Activated CD4-positive, alpha-beta T cell treated with anti-CD3 and anti-CD28 coated beads for 36 hours (primary cell): ENCODE data around the gene UNC13D. TPM values are rescaled to one million over a fixed set of nuclear protein-coding genes. Genes with fewer than 3 reads are reported as not detected.
"Not testable (repeated sequence)": the region's sequence is repeated elsewhere in the genome, so short reads cannot be mapped to it uniquely, and the experiment has no call there.

Source experiments
- ATAC-seq: fragments of 200-7000 bp; cut with Tn5 transposase; one replicate; pipeline ENCODE4 v1.10.0; 2021; ENCODE audit warnings: mild to moderate bottlenecking, moderate library complexity
- CTCF ChIA-PET: fragments of 350-600 bp; sonication (Branson Sonifier 250); formaldehyde crosslinking; loops from one replicate; lab custom pipeline; 2021; ENCODE audit warnings: antibody characterized with exemption; lab: Charles Lee
- POLR2A ChIA-PET: fragments of 350-600 bp; sonication (Branson Sonifier 250); formaldehyde crosslinking; loops from one replicate; lab custom pipeline; 2021; ENCODE audit warnings: antibody characterized with exemption, inconsistent platforms; lab: Charles Lee
- DNase-seq: peaks from one replicate; pipeline ENCODE4 v3.0.0-alpha.2; 2020
- H3K27ac Mint-ChIP-seq: one replicate; pipeline ENCODE4 v1.8.0; 2021; ENCODE audit warnings: mixed read lengths
- H3K27me3 Mint-ChIP-seq: one replicate; pipeline ENCODE4 v1.8.0; 2021; ENCODE audit warnings: mixed read lengths
- H3K36me3 Mint-ChIP-seq: one replicate; pipeline ENCODE4 v1.8.0; 2021; ENCODE audit warnings: low read depth, mixed read lengths
- H3K4me1 Mint-ChIP-seq: one replicate; pipeline ENCODE4 v1.8.0; 2021; ENCODE audit warnings: mixed read lengths
- H3K4me3 Mint-ChIP-seq: one replicate; pipeline ENCODE4 v1.8.0; 2021; ENCODE audit warnings: mild to moderate bottlenecking, moderate library complexity, mixed read lengths
- H3K9me3 Mint-ChIP-seq: one replicate; pipeline ENCODE4 v1.8.0; 2021; ENCODE audit warnings: low read depth, mixed read lengths
- intact Hi-C, 2 experiments: fragments of 100-400 bp; cut with DNase I in 1 of 2; cut with micrococcal nuclease in 1 of 2; formaldehyde crosslinking; loops; one replicate each; pipeline versions ENCODE4 v1.14.2 to v1.15.1; 2022 to 2024; cut with DNase I, micrococcal nuclease
- total RNA-seq, 2 experiments: library from RNA; stranded (reverse); gene quantifications; one replicate each; pipeline ENCODE4 v1.2.3, GENCODE V29; 2021

Gene UNC13D
- total RNA-seq, 2 experiments from 2014 or later: 106 to 133 TPM

DNA sequence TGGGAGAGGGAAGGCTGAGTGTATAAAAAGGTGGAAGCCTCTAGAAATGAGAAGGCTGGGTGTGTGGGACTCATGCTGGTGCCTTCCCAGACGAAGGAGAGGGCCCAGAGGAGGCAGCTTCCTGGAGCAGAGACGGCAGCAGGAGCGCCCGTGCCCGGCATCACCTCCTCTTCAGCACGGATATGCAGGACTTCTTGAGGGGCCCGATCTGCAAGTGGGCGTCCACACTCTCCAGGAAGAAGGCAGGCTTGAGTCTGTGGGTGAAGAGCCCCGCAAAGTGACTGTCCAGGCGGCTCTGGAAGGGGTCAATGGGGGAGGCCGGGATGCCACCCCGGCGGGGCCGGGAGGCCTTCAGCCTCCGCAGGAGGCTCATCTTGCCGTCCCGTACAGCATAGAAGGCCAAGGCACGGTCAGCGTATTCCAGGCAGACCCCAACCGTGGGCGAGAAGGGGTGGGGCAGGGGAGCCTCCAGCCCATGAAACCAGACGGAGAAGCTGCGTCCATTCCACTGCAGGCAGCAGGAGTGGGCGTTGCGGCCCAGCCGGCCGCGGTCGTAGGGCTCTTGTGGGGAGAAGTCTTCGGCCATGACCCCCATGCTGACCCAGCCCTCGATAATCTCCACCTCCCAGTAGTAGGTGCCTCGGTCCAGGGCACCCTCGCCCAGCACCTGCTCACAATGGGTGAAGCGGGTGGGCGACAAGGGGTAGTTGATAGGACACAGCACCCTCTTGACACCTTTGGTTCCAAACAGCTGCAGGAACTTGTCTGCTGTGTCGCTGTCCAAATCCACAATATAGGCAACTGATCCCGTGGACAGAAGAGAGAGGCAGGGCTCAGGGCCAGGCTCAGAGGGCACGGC is 30.3 kb upstream of the UNC13D start:
- H3K9me3 Mint-ChIP-seq: no peaks in the 10 kb centered on the region
- CTCF ChIA-PET: interaction anchor here (0.6 to 1.5 kb wide), 5 partner anchors 8 to 47 kb away, joined by 3 to 5 read pairs (median 4); no protein-coding TSS in a partner anchor
- POLR2A ChIA-PET: interaction anchor here (2.3 kb wide), 1 partner anchor 19 kb away, joined by 15 read pairs; the partner anchor contains the start of gene WBP2
- H3K4me3 Mint-ChIP-seq: no peak overlapping the region
- peaks cover 8% of the 10 kb centered on the region for H3K36me3 Mint-ChIP-seq
- ATAC-seq: no peak
- peaks cover 2% of the 10 kb centered on the region for H3K27me3 Mint-ChIP-seq
- intact Hi-C loops: no loop called here
- peaks cover 30% of the 10 kb centered on the region for H3K4me1 Mint-ChIP-seq
- no peak for DNase-seq
- H3K27ac Mint-ChIP-seq: no peak overlapping the region

DNA sequence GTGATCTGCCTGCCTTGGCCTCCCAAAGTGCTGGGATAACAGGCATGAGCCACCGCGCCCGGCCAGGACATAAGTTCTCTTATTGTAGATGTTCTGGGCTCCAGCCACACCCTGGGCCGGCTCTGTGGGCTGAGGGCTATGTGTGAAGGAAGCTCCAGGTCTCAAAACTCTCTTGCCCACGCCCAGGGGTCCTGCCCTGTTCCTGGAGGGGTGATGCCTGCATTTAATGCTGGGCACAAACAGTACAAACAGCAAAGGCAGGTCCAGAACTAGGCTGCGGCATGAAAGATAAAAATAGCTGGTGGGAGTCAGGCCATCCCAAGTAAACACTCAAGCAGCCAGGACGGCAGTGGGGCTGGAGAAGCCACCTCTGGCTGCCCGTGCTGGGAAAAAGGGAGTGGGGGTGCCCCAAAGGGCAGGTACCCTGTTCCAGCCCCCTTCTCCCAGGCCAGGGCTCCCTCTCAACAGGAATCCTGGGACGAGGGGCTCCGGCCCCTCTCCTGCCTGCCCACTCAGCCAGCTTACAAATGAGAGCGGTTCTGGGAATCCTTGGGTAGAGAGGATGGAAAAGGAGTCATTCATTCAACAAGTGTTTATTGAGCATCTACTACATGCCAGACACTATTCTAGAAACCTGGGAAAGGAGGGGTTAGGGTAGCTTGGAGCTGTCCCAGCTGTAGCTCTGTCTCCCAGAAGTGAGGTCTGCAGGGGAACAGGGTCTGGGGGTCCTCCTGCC is 29.6 kb upstream of the UNC13D start:
- H3K27me3 Mint-ChIP-seq: peaks cover under 1% of the 10 kb centered on the region
- ChIA-PET CTCF (interaction anchor here (0.5 to 3.2 kb wide), 4 partner anchors 9 to 94 kb away, joined by 3 to 15 read pairs (median 3); no protein-coding TSS in a partner anchor), POLR2A (no interaction called here)
- intact Hi-C loops: no loop called here
- no peak overlapping the region for H3K27ac Mint-ChIP-seq
- DNase-seq: no peak
- H3K4me1 Mint-ChIP-seq: peaks cover 27% of the 10 kb centered on the region
- no peak overlapping the region for H3K4me3 Mint-ChIP-seq
- H3K36me3 Mint-ChIP-seq: peaks cover 8% of the 10 kb centered on the region
- H3K9me3 Mint-ChIP-seq: no peaks in the 10 kb centered on the region
- ATAC-seq: no peak

DNA sequence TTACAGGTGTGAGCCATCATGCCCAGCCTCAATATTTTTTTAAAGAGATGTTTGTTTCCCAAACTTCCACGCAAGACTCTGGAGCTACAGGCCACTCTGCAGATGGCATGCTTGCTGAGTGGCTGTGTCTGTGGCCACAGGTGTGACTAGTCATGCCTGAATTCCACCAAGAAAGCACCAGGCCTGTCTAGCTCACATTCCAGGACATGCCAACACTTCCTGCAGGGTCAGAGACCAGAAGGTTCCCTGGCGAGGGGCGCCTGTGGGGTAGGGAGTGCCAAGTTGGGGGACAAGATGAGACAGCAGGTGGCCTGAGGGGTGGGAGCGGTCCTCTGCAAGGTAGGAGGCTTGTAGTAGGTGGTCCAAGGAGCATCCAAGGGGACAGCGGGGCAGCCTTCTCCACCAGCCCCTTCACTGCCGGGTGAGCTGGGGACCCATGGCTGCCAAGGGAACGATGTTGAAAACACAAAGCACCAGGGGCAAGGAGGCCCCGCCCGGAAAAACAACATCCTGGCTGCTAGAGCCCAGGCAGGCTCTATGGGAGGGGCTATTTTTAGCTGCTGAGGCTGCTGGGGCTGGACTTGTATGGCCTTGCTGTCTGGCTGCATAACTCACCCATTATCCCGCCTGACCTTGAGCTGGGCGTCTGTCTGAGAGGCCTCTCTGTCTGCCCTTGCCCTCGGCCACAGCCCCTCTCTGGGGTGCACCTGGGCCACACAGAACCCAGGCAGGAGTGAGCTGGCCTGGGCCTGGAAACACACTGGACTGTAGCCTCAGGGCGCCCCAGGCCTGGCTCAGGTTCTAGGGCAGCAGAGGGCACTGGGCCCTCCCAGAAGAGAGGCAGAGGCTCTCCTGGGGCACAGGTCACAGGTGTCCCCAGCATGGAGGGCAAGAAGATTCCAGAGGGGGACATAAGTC is 28.5 kb upstream of the UNC13D start:
- DNase-seq (peak; percentile 58), ATAC-seq (no peak)
- POLR2A ChIA-PET: no interaction called here
- Mint-ChIP-seq H3K36me3 (peaks cover 8% of the 10 kb centered on the region), H3K27me3 (no peaks in the 10 kb centered on the region), H3K9me3 (no peaks in the 10 kb centered on the region), H3K4me1 (peaks cover 25% of the 10 kb centered on the region), H3K4me3 (no peak overlapping the region), H3K27ac (peak overlapping the region; percentile 47)
- CTCF ChIA-PET: interaction anchor here (0.8 to 3.2 kb wide), 5 partner anchors 10 to 25 kb away, joined by 3 to 15 read pairs (median 5); no protein-coding TSS in a partner anchor
- intact Hi-C loops: no loop called here

DNA sequence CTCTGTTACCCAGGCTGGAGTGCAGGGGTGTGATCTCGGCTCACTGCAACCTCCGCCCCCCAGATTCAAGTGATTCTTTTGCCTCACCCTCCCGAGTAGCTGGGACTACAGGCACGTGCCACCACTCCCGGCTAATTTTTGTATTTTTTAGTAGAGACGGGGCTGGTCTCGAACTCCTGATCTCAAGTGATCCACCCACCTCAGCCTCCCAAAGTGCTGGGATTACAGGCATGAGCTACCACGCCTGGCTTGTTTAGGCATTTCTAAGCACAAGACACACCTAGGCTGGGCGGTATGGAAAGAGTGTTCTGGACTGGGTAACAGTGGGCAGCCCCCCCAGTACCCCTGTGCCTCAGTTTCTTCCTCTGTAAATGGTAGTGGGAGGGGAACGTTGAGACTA is 26.0 kb upstream of the UNC13D start:
- H3K27me3 Mint-ChIP-seq, H3K4me3 Mint-ChIP-seq, H3K36me3 Mint-ChIP-seq, ATAC-seq, DNase-seq, H3K9me3 Mint-ChIP-seq, POLR2A ChIA-PET, intact Hi-C loops, H3K27ac Mint-ChIP-seq: not testable (repeated sequence)
- H3K4me1 Mint-ChIP-seq: peaks cover 18% of the 10 kb centered on the region
- CTCF ChIA-PET: interaction anchor here (0.6 to 0.9 kb wide), 3 partner anchors 14 to 123 kb away, joined by 3 read pairs; no protein-coding TSS in a partner anchor

DNA sequence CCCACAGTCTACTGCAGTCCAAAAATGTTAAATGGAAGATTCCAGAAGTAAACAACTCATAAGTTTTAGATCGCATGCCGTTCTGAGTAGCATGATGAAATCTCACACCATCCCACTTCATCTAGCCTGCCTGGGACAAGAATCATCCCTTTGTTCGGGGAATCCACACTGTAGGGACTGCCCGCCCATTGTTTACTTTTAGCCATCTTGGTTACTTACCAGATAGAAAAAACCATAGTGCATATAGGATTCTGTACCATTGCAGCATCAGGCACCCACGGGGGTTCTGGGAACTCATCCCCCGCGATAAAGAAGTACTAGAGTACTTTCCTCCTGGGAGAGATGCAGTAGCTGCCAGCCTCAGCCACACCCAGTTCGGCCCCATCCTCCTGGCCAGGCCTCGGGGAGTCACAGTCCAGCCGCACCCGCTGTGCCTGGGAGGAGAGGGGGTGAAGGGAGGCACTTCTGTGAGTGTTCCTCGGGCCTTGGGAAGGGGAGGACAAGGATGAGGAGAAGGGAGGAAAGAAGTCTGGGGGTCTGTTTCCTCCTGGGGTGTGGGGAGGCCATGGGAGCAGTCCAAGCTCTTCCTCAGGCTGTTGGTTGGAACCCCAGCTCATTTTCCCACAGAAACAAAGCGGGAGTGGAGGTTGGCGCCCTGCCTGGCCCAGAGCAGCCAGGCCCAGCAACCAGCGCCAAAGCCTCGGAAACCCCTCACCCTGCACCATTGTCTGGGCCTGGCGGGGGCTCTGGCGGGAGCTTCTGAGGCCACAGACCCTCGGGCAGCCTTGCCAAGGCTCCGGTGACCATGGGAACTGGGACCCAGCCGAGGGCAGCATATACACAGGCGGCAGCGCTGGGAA is 25.3 kb upstream of the UNC13D start:
- intact Hi-C loops: no loop called here
- H3K4me3 Mint-ChIP-seq: no peak overlapping the region
- no peaks in the 10 kb centered on the region for H3K27me3 Mint-ChIP-seq
- DNase-seq: no peak
- POLR2A ChIA-PET: no interaction called here
- no peak for ATAC-seq
- no peaks in the 10 kb centered on the region for H3K9me3 Mint-ChIP-seq
- CTCF ChIA-PET: interaction anchor here (0.6 to 0.9 kb wide), 3 partner anchors 9 to 122 kb away, joined by 3 to 4 read pairs (median 3); no protein-coding TSS in a partner anchor
- no peaks in the 10 kb centered on the region for H3K36me3 Mint-ChIP-seq
- H3K27ac Mint-ChIP-seq: no peak overlapping the region
- peaks cover 24% of the 10 kb centered on the region for H3K4me1 Mint-ChIP-seq

DNA sequence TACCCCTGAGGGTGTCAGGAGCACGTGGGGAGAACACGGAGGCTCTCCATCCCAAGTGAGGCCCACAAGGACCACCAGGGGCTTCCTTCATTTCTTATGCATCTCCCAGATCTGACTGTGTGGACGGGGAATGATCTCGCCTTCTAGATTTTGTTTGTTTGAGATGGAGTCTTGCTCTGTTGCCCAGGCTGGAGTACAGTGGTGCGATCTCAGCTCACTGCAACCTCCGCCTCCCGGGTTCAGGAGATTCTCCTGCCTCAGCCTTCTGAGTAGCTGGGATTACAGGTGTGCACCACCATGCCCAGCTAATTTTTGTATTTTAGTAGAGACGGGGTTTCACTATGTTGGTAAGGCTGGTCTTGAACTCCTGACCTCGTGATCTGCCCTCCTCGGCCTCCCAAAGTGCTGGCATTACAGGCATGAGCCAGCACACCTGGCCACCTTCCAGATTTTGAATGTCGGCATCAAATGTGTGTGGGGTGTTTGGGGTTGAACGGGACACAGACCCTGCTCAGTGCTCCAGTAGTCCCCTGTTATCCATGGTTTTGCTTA is 24.6 kb upstream of the UNC13D start:
- intact Hi-C loops, H3K27me3 Mint-ChIP-seq, CTCF ChIA-PET, H3K36me3 Mint-ChIP-seq, DNase-seq, H3K9me3 Mint-ChIP-seq, H3K27ac Mint-ChIP-seq, H3K4me3 Mint-ChIP-seq, ATAC-seq, POLR2A ChIA-PET: not testable (repeated sequence)
- H3K4me1 Mint-ChIP-seq: peaks cover 30% of the 10 kb centered on the region

DNA sequence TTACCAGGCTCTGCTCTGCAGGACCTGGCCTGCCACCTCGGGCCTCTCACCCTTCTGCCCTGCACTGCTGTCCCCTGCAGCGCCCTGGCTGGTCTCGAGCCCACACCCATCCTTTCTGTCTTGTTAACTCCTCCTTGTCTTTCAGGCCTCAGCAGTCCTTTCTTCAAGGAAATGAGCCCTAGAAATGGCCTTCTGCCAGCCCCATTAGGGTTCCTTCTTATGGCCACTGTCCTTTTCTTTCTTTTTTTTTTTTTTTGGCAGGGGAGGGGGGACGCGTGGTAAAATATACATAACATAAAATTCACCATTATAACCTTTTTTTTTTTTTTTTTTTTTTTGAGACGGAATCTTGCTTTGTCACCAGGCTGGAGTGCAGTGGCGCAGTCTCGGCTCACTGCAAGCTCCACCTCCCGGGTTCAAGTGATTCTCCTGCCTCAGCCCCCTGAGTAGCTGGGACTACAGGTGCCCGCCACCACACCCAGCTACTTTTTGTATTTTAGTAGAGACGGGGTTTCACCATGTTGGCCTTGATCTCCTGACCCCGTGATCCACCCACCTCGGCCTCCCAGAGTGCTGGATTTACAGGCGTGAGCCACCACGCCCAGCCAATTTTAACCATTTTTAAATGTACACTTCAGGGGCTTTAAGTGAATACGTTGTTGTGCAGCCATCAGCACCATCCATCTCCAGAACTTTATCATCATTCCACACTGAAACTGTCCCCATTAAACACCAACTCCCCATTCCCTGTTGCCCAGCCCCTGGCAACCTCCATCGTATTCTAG is 21.4 kb upstream of the UNC13D start:
- H3K4me1 Mint-ChIP-seq: peaks cover 19% of the 10 kb centered on the region
- DNase-seq, ATAC-seq, H3K36me3 Mint-ChIP-seq, H3K9me3 Mint-ChIP-seq, H3K4me3 Mint-ChIP-seq, H3K27me3 Mint-ChIP-seq, H3K27ac Mint-ChIP-seq: not testable (repeated sequence)
- ChIA-PET CTCF (interaction anchor here (0.6 to 1.5 kb wide), 5 partner anchors 9 to 574 kb away, joined by 3 to 8 read pairs (median 3); partner anchors contain the start of gene WBP2), POLR2A (interaction anchor here (0.9 to 1.1 kb wide), 2 partner anchors 10 to 80 kb away, joined by 5 read pairs; no protein-coding TSS in a partner anchor)
- intact Hi-C loops: loop anchor here in 1 of 2 experiments (2.0 kb wide), 1 partner anchor 23 kb away; no protein-coding TSS in a partner anchor

DNA sequence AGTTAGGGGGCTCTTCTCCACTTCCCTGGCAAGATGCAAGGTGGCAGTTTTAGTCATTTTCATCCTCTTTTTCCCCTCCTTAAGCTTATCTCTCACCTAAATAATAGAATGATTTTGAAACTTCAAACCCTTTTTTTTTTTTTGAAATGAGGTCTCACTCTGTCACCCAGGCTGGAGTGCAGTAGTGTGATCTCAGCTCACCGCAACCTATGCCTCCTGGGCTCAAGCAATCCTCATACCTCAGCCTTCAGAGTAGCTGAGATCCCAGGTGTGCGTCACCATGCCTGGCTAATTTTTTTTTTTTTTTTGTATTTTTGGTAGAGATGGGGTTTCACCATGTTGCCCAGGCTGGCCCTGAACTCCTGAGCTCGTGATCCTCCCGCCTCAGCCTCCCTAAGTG is 20.7 kb upstream of the UNC13D start:
- H3K9me3 Mint-ChIP-seq, H3K27me3 Mint-ChIP-seq, intact Hi-C loops, H3K36me3 Mint-ChIP-seq, H3K4me3 Mint-ChIP-seq: not testable (repeated sequence)
- ChIA-PET POLR2A (interaction anchor here (0.6 to 1.1 kb wide), 5 partner anchors 9 to 88 kb away, joined by 3 to 8 read pairs (median 5); partner anchors contain the start of gene WBP2), CTCF (interaction anchor here (0.6 to 1.5 kb wide), 7 partner anchors 9 to 862 kb away, joined by 3 to 8 read pairs (median 4); partner anchors contain the start of genes METTL23, TRIM47 and WBP2)
- peak; percentile 52 for DNase-seq
- peak; percentile 77 for ATAC-seq
- peaks cover 19% of the 10 kb centered on the region for H3K4me1 Mint-ChIP-seq
- H3K27ac Mint-ChIP-seq: peak overlapping the region; percentile 87

DNA sequence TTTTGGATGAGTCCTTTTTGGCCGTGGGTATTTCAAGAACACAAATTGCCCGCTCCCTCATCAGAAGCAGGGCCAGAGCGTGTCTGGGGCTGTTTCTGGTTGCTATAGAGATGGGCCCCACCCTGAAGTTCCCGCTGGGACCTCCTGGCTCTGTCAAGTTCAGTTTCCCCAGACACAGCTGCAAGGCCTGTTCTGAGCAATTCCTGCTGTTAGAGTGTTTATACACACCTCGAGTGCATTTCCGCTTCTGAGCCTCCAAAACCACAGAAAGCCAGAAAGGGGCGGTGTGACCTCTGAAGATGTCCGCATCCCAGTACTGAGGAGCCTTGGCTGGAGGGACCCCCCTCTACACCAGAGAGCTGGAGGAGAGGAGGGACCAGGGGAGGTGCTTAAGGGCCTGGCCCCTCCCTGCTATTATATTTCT is 20.3 kb upstream of the UNC13D start:
- ChIA-PET POLR2A (interaction anchor here (0.6 to 1.1 kb wide), 6 partner anchors 9 to 88 kb away, joined by 3 to 8 read pairs (median 5); partner anchors contain the start of gene WBP2), CTCF (interaction anchor here (0.6 to 1.5 kb wide), 7 partner anchors 8 to 862 kb away, joined by 3 to 8 read pairs (median 4); partner anchors contain the start of genes METTL23, TRIM47 and WBP2)
- Mint-ChIP-seq H3K27ac (peak overlapping the region; percentile 87), H3K27me3 (no peaks in the 10 kb centered on the region), H3K36me3 (no peaks in the 10 kb centered on the region), H3K9me3 (no peaks in the 10 kb centered on the region), H3K4me3 (no peak overlapping the region), H3K4me1 (peaks cover 20% of the 10 kb centered on the region)
- intact Hi-C loops: no loop called here
- DNase-seq (peak; percentile 74), ATAC-seq (peak; percentile 77)
